Stimulated activated CD8-positive, alpha-beta memory T cell treated with anti-CD3 and anti-CD28 coated beads, Interleukin-4, amount 100 ng/mL, for 48 hours (primary cell): ENCODE measurements around the gene CYP2D6.
"Not testable (repeated sequence)": the region's sequence is repeated elsewhere in the genome, so short reads cannot be mapped to it uniquely, and the experiment has no call there.

Source experiments
- DNase-seq: peaks from one replicate; pipeline ENCODE4 v3.0.0-alpha.2; 2020

Gene CYP2D6

GRCh38 chr22:42130639-42131431 lies at the start of gene CYP2D6:
TSS of gene CYP2D6 (minus strand) at chr22:42130810. CDS start at chr22:42130791, 19 bp downstream.
- not testable (repeated sequence) for DNase-seq

DNA sequence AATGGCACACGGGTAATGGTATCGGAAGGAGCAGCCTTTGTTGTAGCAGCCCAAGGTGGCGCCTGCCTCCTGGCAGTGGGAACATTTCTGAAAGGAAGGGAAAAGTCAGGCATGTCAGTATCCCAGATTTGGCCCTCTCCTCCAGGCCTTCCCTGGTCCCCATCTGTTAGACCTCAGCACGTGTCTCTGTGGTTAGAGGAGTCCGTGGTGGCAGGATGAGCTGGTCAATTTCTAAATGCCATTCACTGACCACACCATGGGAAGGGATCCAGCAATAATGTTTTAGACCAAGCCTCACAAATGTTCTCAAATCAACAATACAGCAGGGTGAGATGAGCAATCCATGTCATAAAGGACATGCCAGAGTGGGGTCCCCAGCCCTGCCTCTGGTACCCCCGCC lies 49.0 kb upstream of the CYP2D6 start:
- DNase-seq: no peak

GRCh38 chr22:42178910-42179519 lies 48.4 kb upstream of the CYP2D6 start:
- no peak for DNase-seq

DNA sequence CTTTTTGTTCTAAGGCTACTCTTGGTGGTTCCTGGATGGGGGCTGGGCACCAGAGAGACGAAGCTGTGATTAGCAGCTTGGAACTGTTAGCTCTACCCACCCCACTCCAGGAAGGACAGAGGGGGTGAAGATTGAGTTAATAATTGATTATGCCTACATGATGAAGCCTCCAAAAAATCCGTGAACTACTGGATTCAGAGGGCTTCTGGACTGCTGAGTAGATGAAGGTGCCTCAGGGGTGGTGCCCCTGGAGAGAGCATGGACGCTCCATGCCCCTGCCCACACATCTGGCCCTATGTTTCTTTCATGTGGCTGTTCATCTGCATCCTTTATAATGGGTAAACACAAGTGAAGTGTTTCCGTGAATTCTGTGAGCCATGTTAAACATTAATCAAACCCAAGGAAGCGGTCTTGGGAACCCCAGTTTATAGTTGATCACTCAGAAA lies 47.3 kb upstream of the CYP2D6 start:
- no peak for DNase-seq

DNA sequence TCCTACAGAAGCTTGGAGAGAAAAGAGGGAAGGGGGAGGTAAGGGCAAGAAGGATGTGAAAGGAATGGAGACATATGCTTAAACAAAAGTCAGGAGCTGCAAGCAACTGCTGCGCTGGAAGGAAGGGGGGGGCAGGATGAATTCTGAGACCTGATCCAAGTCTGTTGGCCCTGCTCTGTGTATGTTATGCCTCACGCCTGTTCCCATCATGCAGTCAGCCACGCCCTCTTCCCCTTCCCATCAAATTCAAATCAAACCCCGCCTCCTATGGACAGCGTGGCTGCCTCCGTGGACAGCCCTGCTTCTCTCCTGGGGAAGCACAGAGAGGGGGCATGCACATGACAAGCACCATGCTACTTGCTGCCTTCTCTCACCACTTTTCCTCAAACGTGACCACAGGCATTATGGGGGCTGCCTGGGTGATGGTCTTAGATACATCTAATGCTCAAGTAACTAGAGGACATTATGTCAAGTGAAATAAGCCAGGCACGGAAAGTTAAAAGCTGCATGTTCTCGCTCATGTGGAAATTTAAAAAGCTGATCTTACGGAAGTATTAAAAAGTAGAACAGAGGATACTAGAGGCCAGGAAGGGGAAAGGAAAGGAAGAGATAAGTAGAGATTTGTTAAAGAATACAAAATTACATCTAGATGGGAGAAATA lies 45.8 kb upstream of the CYP2D6 start:
- DNase-seq: no peak

- DNase-seq: no peak
Measured at GRCh38 chr22:42174062-42174461, 43.5 kb upstream of the CYP2D6 start.

GRCh38 chr22:42173183-42173926 lies 42.7 kb upstream of the CYP2D6 start:
- DNase-seq: no peak

GRCh38 chr22:42172773-42173172 lies 42.2 kb upstream of the CYP2D6 start:
- no peak for DNase-seq

GRCh38 chr22:42171946-42172719 lies 41.5 kb upstream of the CYP2D6 start:
- DNase-seq: no peak

- DNase-seq: no peak
Measured at GRCh38 chr22:42171417-42171816, 40.8 kb upstream of the CYP2D6 start.

DNA sequence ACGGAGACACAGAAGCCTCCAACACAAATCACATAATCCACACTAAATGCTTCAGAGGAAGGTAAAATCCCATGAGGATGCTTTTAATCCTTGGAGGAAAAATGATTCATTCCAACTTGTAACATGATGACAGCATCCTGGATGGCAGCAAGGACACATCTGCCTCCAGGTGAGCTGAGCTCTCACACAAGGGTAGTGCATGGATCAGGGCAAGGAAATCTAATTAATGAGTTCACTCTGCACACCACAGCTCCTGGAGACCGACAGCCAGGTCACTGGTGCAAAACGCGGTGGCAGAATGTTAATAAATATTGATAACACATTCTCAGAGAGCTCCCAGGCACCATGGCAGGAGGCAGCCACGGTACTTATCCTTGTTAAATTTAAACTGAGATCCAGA lies 40.3 kb upstream of the CYP2D6 start:
- no peak for DNase-seq

GRCh38 chr22:42169055-42169469 lies 38.5 kb upstream of the CYP2D6 start:
- DNase-seq: peak; percentile 78

- no peak for DNase-seq
Measured at GRCh38 chr22:42168476-42168875, 37.9 kb upstream of the CYP2D6 start.

GRCh38 chr22:42167066-42167465 lies 36.5 kb upstream of the CYP2D6 start:
- no peak for DNase-seq

- DNase-seq: no peak
Measured at GRCh38 chr22:42164901-42165300, 34.3 kb upstream of the CYP2D6 start.

GRCh38 chr22:42163515-42163914 lies 32.9 kb upstream of the CYP2D6 start:
- DNase-seq: no peak

DNA sequence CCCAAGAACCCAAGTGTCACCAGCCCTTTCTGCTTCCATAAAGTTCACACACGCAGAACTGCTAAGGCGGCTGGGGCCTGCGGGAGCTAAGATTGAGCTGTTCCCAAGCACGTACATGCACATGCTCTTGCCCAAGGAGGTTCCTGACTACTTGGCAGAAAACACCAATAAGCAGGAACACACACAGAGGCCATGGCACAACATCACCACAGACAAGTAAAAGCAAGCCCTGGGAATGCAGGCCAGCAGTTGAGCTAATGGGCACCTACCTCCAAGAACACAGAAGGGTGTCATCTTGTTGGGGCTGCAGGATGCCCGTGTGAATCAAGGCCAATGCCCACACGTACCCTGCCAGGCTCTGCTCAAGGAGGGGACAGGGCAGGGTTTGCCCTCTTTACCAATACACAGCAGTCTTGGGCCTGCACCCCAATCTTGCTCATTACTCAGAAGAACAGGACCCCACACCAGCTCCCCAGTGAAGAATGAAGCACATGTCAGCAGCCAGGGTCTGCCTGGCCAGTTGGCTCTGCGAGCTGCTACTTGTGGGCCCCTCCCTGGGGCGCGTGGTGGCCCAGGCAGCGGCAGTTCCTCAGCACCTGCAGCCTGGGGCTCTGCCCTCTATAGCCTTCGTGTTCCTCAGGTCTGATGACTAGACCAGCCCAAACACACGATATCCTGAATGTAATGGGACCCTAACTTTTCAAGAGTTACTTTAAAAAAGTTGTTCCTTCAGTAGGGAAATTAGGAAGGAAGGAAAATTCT lies 32.3 kb upstream of the CYP2D6 start:
- DNase-seq: no peak

- no peak for DNase-seq
Measured at GRCh38 chr22:42160830-42161696, 30.5 kb upstream of the CYP2D6 start.

GRCh38 chr22:42160251-42160650 lies 29.6 kb upstream of the CYP2D6 start:
- DNase-seq: no peak

DNA sequence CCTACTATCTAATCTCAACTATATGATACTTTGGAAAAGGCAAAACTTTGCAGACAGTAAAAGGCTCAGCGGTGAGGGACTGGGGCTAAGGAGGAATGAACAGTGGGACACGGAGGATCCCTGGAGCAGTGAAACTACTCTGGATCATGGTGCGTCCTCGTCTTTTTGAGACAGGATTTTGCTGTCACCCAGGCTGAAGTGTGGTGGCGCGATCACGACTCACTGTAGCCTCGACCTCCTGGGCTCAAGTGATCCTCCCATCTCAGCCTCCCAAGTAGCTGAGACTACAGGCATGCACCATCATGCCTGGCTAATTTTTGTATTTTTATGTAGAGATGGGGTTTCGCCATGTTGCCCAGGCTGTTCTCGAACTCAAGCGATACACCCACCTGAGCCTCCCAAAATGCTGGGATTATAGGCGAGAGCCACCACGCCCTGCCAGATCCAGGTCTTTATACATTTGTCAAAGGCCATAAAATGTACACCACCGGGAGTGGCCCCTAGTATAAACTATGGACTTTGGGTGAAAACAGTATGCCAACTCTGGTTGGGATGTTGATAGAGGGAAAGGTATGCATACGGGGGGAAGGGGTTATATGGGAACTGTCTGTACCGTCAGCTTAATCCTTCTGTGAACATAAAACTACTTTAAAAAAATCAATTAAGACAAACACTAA lies 28.0 kb upstream of the CYP2D6 start:
- no peak for DNase-seq
